Stimulated activated CD8-positive, alpha-beta memory T cell treated with anti-CD3 and anti-CD28 coated beads, Interleukin-2, amount 100 ng/mL, for 1 hour (primary cell): ENCODE data around the gene NLRP10.
"Not testable (repeated sequence)": the region's sequence is repeated elsewhere in the genome, so short reads cannot be mapped to it uniquely, and the experiment has no call there.

Source experiments
- DNase-seq, 2 donors: peaks; one replicate each; pipeline ENCODE4 v3.0.0-alpha.2; 2020; ENCODE audit warnings: low read depth in 2 of 2

The NLRP10 gene, protein sequence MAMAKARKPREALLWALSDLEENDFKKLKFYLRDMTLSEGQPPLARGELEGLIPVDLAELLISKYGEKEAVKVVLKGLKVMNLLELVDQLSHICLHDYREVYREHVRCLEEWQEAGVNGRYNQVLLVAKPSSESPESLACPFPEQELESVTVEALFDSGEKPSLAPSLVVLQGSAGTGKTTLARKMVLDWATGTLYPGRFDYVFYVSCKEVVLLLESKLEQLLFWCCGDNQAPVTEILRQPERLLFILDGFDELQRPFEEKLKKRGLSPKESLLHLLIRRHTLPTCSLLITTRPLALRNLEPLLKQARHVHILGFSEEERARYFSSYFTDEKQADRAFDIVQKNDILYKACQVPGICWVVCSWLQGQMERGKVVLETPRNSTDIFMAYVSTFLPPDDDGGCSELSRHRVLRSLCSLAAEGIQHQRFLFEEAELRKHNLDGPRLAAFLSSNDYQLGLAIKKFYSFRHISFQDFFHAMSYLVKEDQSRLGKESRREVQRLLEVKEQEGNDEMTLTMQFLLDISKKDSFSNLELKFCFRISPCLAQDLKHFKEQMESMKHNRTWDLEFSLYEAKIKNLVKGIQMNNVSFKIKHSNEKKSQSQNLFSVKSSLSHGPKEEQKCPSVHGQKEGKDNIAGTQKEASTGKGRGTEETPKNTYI

DNA sequence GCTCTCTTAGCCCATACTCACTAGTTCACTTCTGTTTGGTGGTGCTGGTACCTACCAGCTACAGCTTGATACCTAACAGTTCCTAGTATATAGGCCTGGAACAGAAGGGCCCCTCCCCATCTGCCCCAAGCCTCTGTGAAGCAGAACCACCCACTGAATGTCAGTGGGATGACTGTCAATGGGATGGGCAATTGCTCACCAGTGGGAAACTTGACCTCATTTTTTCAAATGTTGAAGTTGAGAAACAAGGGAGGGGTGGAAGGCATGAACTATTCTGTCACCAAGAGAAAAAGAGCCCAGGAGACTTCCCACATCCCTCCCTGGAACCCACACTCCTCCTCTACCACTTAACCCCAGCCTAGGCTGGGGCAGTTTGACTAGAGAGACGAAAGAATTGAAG lies at the start of gene NLRP10:
Gene NLRP10, minus strand, starts transcription at position 62 of the 400 bp plus-strand sequence. CDS start 1,952 bp downstream, outside the sequence.
- DNase-seq, result no peak

- no peak for DNase-seq
Measured at GRCh38 chr11:8013833-8014232, 48.6 kb upstream of the NLRP10 start.

- DNase-seq, result no peak
Measured at GRCh38 chr11:8011981-8012444, 46.8 kb upstream of the NLRP10 start.

- DNase-seq, result no peak
Measured at GRCh38 chr11:8011371-8011770, 46.1 kb upstream of the NLRP10 start.

GRCh38 chr11:8009856-8010255 lies 44.6 kb upstream of the NLRP10 start:
- no peak for DNase-seq

GRCh38 chr11:8008212-8008611 lies 43.0 kb upstream of the NLRP10 start:
- DNase-seq, result no peak

DNA sequence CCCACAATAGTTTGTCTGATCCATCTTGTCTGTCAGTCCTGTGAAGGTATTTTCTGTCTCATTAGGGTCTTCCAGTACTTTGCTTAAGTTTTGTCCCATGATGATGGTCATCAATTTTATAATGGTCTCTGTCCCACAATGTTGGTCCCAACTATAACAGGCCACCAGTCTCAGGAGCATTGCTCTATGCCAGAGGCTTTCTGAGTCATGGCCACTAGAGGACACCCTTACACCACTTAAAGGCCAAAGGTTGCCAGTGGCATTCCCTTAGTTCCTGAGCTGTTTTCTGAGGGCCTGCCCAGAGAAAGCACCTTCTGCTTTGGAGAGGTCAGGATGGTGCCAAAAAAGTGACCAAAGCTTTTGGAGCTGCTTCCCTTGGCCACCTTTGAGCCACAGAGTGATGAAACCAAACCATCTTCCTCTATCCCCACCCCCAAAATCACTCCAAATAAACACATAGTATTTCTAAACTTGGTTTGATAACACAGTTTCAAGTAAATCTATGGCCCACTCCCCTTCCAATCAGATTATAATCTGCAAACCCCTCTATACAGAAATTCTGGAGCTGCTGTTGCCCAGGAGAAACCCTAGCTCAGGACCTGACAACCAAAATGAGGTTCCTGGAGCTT lies 41.2 kb upstream of the NLRP10 start:
- no peak for DNase-seq

- no peak for DNase-seq
Measured at GRCh38 chr11:8005556-8005955, 40.3 kb upstream of the NLRP10 start.

DNA sequence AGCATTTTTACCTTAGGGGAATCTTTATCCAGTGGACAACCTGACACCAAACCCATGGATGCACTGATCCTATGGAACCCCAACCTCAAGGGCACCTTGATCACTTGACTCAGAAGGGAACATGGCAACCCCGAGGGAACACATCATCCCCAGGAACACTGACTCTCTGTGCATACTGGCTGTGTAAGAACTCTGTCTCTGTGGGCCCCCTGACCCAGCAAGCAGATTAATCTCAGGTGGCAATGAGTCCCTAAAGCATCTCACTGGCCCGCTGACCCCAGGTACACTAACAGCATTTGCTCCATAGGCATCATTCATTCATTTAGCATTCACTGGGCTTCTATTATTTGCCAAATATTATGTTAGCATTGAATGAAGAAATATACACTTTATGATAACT lies 38.8 kb upstream of the NLRP10 start:
- DNase-seq, result no peak

- DNase-seq, result no peak
Measured at GRCh38 chr11:8003187-8003586, 37.9 kb upstream of the NLRP10 start.

GRCh38 chr11:8002676-8003075 lies 37.4 kb upstream of the NLRP10 start:
- no peak for DNase-seq

DNA sequence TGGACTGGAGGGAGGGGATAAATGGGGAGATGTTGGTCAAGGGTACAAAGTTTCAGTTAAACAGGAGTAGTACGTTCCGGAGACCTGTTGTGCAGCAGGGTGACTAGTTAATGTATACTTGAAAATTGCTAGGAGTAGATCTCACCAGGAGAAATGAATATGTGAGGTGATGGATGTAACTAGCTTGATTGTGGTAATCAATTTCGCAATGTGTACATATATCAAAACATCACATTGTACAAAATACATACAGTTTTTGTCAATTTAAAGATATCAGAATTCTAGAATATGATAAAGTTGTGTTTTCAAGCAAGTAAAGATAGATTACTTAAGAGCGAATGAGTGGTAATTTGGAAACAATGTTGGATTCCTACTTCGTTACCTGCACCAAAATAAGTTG lies 35.1 kb upstream of the NLRP10 start:
- no peak for DNase-seq

- no peak for DNase-seq
Measured at GRCh38 chr11:7999795-8000194, 34.5 kb upstream of the NLRP10 start.

- DNase-seq, result no peak
Measured at GRCh38 chr11:7994581-7995278, 29.5 kb upstream of the NLRP10 start.

DNA sequence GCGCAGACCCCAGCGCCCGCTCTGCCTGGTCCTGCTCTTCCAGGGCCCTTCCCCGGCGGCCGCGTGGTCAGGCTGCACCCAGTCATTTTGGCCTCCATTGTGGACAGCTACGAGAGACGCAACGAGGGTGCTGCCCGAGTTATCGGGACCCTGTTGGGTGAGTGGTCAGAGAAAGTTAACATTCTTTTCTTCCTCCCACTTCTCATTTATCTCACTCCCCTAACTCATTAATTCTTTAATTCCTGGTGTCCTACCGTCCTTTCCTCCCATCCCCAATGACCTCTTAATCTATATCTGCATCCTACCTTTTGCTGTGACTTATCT lies 22.3 kb upstream of the NLRP10 start:
- not testable (repeated sequence) for DNase-seq

DNA sequence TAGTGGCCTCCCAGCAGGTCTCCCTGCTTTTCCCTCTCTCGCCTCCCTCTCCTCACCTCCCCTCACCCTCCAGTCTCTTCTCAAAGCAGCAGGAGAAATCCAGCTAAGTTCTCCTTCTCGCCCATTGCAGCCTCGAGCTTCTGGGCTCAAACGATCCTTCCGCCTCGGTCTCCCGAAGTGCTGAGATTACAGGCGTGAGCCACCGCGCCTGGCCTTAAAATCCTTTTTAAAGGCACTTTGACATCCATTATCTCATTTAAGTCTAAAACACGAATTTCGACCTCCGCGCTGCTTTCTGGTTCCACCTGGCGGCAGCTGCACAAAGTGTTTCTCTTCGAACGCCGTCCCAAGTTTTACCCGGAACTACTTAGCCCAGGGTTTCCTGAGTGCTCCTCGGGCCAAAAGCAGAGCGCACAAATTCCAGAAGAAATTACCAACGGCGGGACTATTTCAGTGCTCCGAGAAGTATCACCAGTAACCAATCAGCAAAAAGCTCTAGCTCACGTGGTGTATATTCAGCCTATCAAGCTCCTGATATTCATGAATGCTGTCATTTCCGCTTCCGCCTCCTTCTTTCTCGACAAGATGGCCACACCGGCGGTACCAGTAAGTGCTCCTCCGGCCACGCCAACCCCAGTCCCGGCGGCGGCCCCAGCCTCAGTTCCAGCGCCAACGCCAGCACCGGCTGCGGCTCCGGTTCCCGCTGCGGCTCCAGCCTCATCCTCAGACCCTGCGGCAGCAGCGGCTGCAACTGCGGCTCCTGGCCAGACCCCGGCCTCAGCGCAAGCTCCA lies 21.7 kb upstream of the NLRP10 start, which contains the start of gene EIF3F:
Gene EIF3F, plus strand, starts transcription at position 570 of the 792 bp plus-strand sequence. Its CDS starts 16 bp downstream, at position 586.
- peak; percentile 70 to 77 for DNase-seq

GRCh38 chr11:7983832-7984590 lies 18.8 kb upstream of the NLRP10 start:
- no peak for DNase-seq

DNA sequence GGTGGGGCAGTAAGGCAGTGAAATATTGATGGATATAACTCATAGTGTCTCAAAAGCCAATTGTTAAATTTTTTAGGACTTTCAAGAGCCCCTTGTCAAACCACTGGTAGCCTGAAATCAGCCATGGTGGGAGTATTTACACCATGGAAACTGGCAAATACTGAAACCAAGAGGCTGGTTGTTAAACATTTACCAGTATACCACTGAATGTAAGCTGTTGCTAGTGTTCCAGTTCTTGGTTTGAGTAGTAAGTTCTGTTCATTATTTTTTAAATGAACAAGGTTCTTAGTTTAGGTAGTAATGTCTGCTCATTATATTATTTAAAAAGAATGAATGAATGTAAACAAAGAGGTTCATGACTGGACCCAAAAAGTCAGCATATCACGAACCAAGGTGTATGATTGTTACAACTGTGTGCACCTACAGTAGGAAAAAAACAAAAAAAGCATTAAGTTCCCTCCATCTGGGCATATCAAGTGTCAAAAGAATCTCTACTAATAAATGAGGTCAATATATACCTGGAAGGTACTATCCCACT lies 17.4 kb upstream of the NLRP10 start:
- DNase-seq, result no peak

- DNase-seq, result no peak
Measured at GRCh38 chr11:7981619-7982157, 16.4 kb upstream of the NLRP10 start.
